A673 (cell line): Measurements from ENCODE around the gene ELFN1. TPM values are rescaled to one million over a fixed set of nuclear protein-coding genes. Genes with fewer than 3 reads are reported as not detected.

ENCODE experiments used
- BruUV-seq: library from RNA; stranded (reverse); fragments of 400-500 nt; replicated peaks from 2 replicates; lab custom pipeline; 2021; lab: Mats Ljungman, UMichigan
- CTCF ChIA-PET: fragments of 300-600 bp; sonication (Branson Sonifier 250); formaldehyde crosslinking; loops from one replicate; lab custom pipeline; 2022; ENCODE audit warnings: antibody characterized with exemption; lab: Charles Lee
- POLR2A ChIA-PET: fragments of 300-600 bp; sonication (Branson Sonifier 250); formaldehyde crosslinking; loops from one replicate; lab custom pipeline; 2022; ENCODE audit warnings: antibody characterized with exemption; ENCODE audit not compliant: low non-redundant PET; lab: Charles Lee
- DNase-seq: peaks from one replicate; pipeline ENCODE4 v3.0.0-alpha.2; 2015; ENCODE audit warnings: low spot score
- H3K27ac ChIP-seq: fragments of 200-600 bp; sonication (generic); 2 replicates; pipeline ENCODE4 v1.5.1; 2016; ENCODE audit warnings: mixed run types, low read depth, mild to moderate bottlenecking, mixed read lengths, antibody characterized with exemption, low read length; ENCODE audit not compliant: poor library complexity, severe bottlenecking
- H3K27me3 ChIP-seq: fragments of 200-600 bp; sonication (generic); replicated peaks from 2 replicates; pipeline ENCODE4 v1.6.1; 2017; ENCODE audit warnings: mixed run types, low read depth, mild to moderate bottlenecking, mixed read lengths, antibody characterized with exemption, low read length; ENCODE audit not compliant: insufficient read depth, poor library complexity
- H3K36me3 ChIP-seq: fragments of 200-600 bp; sonication (generic); 2 replicates; pipeline ENCODE4 v1.6.1; 2016; ENCODE audit warnings: mixed run types, mild to moderate bottlenecking, mixed read lengths, antibody characterized with exemption, low read length; ENCODE audit not compliant: insufficient read depth, poor library complexity, severe bottlenecking
- H3K4me1 ChIP-seq: fragments of 200-600 bp; sonication (generic); 2 replicates; pipeline ENCODE4 v1.6.1; 2017; ENCODE audit warnings: mixed run types, mild to moderate bottlenecking, mixed read lengths, antibody characterized with exemption, low read length; ENCODE audit not compliant: insufficient read depth, poor library complexity, severe bottlenecking
- H3K4me3 ChIP-seq: fragments of 200-600 bp; sonication (generic); 2 replicates; pipeline ENCODE4 v1.5.1; 2016; ENCODE audit warnings: low read depth, mixed run types, mild to moderate bottlenecking, mixed read lengths, low read length; ENCODE audit not compliant: poor library complexity, severe bottlenecking
- H3K9me3 ChIP-seq: fragments of 200-600 bp; sonication (generic); 2 replicates; pipeline ENCODE4 v1.6.1; 2016; ENCODE audit warnings: mixed run types, low read depth, mild to moderate bottlenecking, mixed read lengths, antibody characterized with exemption, low read length; ENCODE audit not compliant: poor library complexity, severe bottlenecking
- CTCF ChIP-seq: fragments of 300-800, 200-600 bp; sonication (generic); conservative IDR thresholded peaks from 2 replicates; pipeline ENCODE4 v1.5.1; 2017; ENCODE audit warnings: low read depth, mild to moderate bottlenecking, antibody characterized with exemption, low read length, moderate library complexity, mixed read lengths
- EZH2 ChIP-seq: fragments of 200-600 bp; sonication (generic); IDR thresholded peaks from 2 replicates; pipeline ENCODE4 v1.6.1; 2017; ENCODE audit warnings: borderline replicate concordance, low read depth, mild to moderate bottlenecking, mixed read lengths, antibody characterized with exemption, low read length; ENCODE audit not compliant: poor library complexity, severe bottlenecking
- intact Hi-C: fragments of 100-400 bp; cut with micrococcal nuclease; formaldehyde crosslinking; loops from one replicate; pipeline ENCODE4 v1.10.0; 2022; ENCODE audit not compliant: unreplicated experiment
- total RNA-seq: library from RNA; stranded (reverse); gene quantifications from 2 replicates; pipeline ENCODE4 v1.2.3, GENCODE V29; 2021

Gene ELFN1
- total RNA-seq, 1 experiment from 2014 or later: not detected

DNA sequence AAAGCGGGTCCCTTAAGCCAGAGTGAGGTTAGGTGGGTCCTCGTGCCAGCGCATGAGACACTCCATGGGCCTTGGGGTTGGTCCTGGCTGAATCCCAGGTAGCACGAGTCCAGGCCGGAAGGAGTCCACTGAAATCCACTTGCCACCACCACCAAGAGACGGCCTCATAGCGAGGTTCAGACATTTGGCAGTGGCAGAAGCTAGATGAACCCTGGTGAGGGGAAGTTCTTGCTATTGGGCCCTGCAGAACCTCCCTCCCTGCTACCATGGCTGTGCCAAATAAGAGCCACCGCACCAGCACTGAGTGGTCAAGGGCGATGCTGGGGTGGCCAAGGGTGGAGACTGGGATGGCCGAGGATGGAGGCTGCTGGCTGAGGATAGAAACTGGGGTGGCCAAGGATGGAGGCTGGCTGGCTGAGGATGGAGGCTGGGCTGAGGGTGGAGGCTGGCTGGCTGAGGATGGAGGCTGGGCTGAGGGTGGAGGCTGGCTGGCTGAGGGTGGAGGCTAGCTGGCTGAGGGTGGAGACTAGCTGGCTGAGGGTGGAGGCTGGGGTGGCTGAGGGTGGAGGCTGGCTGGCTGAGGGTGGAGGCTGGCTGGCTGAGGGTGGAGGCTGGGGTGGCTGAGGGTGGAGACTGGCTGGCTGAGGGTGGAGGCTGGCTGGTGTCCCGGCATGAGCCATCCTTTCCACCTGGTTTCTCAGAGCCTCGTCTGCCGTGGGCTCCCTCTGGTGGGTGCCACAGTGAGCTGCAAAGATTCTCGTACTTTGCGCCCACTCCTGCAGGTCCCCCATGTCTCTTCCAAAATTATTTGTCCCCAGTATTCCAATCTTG, 88.2 kb downstream of the ELFN1 start:
- TF ChIP-seq EZH2: no peak
- TF ChIP-seq CTCF: peak; percentile 56
- ChIA-PET POLR2A (no interaction called here), CTCF (interaction anchor here (0.6 to 0.7 kb wide), 2 partner anchors 64 to 388 kb away, joined by 5 to 7 read pairs; no protein-coding TSS in a partner anchor)
- Histone ChIP-seq H3K36me3 (no peaks in the 10 kb centered on the region), H3K4me1 (no peaks in the 10 kb centered on the region), H3K27ac (no peak overlapping the region), H3K9me3 (peaks cover 3% of the 10 kb centered on the region), H3K4me3 (no peak overlapping the region), H3K27me3 (peaks cover 9% of the 10 kb centered on the region)
- intact Hi-C loops: loop anchor here (10.0 kb wide), 1 partner anchor 173 kb away; no protein-coding TSS in a partner anchor
- DNase-seq: peak; percentile 46
- BruUV-seq: no TSS peak

GRCh38 chr7:1758859-1759521, 88.9 kb downstream of the ELFN1 start:
- Histone ChIP-seq H3K4me3 (no peak overlapping the region), H3K36me3 (no peaks in the 10 kb centered on the region), H3K27ac (no peak overlapping the region), H3K27me3 (peaks cover 5% of the 10 kb centered on the region), H3K9me3 (peaks cover 6% of the 10 kb centered on the region), H3K4me1 (no peaks in the 10 kb centered on the region)
- ChIA-PET CTCF (interaction anchor here (0.6 to 0.7 kb wide), 2 partner anchors 63 to 388 kb away, joined by 5 to 7 read pairs; no protein-coding TSS in a partner anchor), POLR2A (no interaction called here)
- BruUV-seq: no TSS peak
- TF ChIP-seq EZH2 (no peak), CTCF (no peak)
- DNase-seq: no peak
- intact Hi-C loops: loop anchor here (10.0 kb wide), 1 partner anchor 174 kb away; no protein-coding TSS in a partner anchor

GRCh38 chr7:1761097-1761496, 91.0 kb downstream of the ELFN1 start:
- no peaks in the 10 kb centered on the region for H3K36me3 ChIP-seq
- POLR2A ChIA-PET: no interaction called here
- DNase-seq: no peak
- no peaks in the 10 kb centered on the region for H3K4me1 ChIP-seq
- H3K9me3 ChIP-seq: peaks cover 6% of the 10 kb centered on the region
- H3K4me3 ChIP-seq: no peak overlapping the region
- CTCF ChIA-PET: no interaction called here
- no peaks in the 10 kb centered on the region for H3K27me3 ChIP-seq
- BruUV-seq: no TSS peak
- intact Hi-C loops: no loop called here
- no peak overlapping the region for H3K27ac ChIP-seq
- TF ChIP-seq CTCF (no peak), EZH2 (no peak)
